WTC11 (cell line): ENCODE results near the gene SDK2. TPM values are rescaled to one million over a fixed set of nuclear protein-coding genes. Genes with fewer than 3 reads are reported as not detected.

Source experiments
- ATAC-seq: fragments of 200-7000 bp; cut with Tn5 transposase; 2 replicates; pipeline ENCODE4 v1.10.0; 2021; ENCODE audit warnings: mild to moderate bottlenecking, moderate library complexity
- CTCF ChIA-PET: fragments of 300-600 bp; sonication (Branson Sonifier 250); formaldehyde crosslinking; loops from one replicate; lab custom pipeline; 2021; ENCODE audit warnings: antibody characterized with exemption; lab: Charles Lee
- POLR2A ChIA-PET: fragments of 350-600 bp; sonication (Branson Sonifier 250); formaldehyde crosslinking; loops from one replicate; lab custom pipeline; 2021; ENCODE audit warnings: antibody characterized with exemption; lab: Charles Lee
- DNase-seq: peaks from one replicate; pipeline ENCODE4 v3.0.0; 2021; ENCODE audit warnings: low spot score
- H3K27ac Mint-ChIP-seq: 2 replicates; pipeline ENCODE4 v1.8.0; 2021; ENCODE audit warnings: mixed read lengths
- H3K27me3 Mint-ChIP-seq: 2 replicates; pipeline ENCODE4 v1.8.0; 2021; ENCODE audit warnings: low read depth, mild to moderate bottlenecking, moderate library complexity, mixed read lengths
- H3K36me3 Mint-ChIP-seq: 2 replicates; pipeline ENCODE4 v1.8.0; 2021; ENCODE audit warnings: mixed read lengths
- H3K4me1 Mint-ChIP-seq: 2 replicates; pipeline ENCODE4 v1.8.0; 2022; ENCODE audit warnings: mixed read lengths
- H3K4me3 Mint-ChIP-seq: 2 replicates; pipeline ENCODE4 v1.8.0; 2021; ENCODE audit warnings: mild to moderate bottlenecking, moderate library complexity, mixed read lengths
- H3K9me3 Mint-ChIP-seq: 2 replicates; pipeline ENCODE4 v1.8.0; 2021; ENCODE audit warnings: mixed read lengths
- ESRRA ChIP-seq: sonication (generic); formaldehyde crosslinking; IDR thresholded peaks from 2 replicates; pipeline ENCODE4 v1.8.1; 2022; ENCODE audit warnings: mild to moderate bottlenecking, missing genetic modification reagents, borderline replicate concordance
- ETV6 ChIP-seq: sonication (generic); formaldehyde crosslinking; IDR thresholded peaks from 2 replicates; pipeline ENCODE4 v1.8.1; 2022; ENCODE audit warnings: mild to moderate bottlenecking, missing genetic modification reagents
- GTF2I ChIP-seq: fragments of 250-450 bp; sonication (Bioruptor Pico); conservative IDR thresholded peaks from 2 replicates; pipeline ENCODE4 v1.4.0; 2021; ENCODE audit warnings: mild to moderate bottlenecking
- HMGA2 ChIP-seq: fragments of 250-450 bp; sonication (Bioruptor Pico); IDR thresholded peaks from 2 replicates; pipeline ENCODE4 v1.4.0; 2021; ENCODE audit warnings: mild to moderate bottlenecking, moderate library complexity
- JAZF1 ChIP-seq: fragments of 250-450 bp; sonication (Bioruptor Pico); IDR thresholded peaks from 2 replicates; pipeline ENCODE4 v1.9.0; 2021; ENCODE audit warnings: moderate library complexity, mild to moderate bottlenecking, inconsistent platforms
- KAT7 ChIP-seq: sonication (generic); formaldehyde crosslinking; IDR thresholded peaks from 2 replicates; pipeline ENCODE4 v1.8.1; 2023; ENCODE audit warnings: missing genetic modification reagents, mild to moderate bottlenecking, borderline replicate concordance
- NR3C1 ChIP-seq: sonication (generic); formaldehyde crosslinking; conservative IDR thresholded peaks from 2 replicates; pipeline ENCODE4 v1.8.1; 2023; ENCODE audit warnings: low read depth, mild to moderate bottlenecking, missing genetic modification reagents
- SMAD3 ChIP-seq: sonication (generic); formaldehyde crosslinking; IDR thresholded peaks from 2 replicates; pipeline ENCODE4 v1.8.0; 2022; ENCODE audit warnings: missing genetic modification reagents, mild to moderate bottlenecking, borderline replicate concordance
- SP1 ChIP-seq: sonication (generic); formaldehyde crosslinking; conservative IDR thresholded peaks from 2 replicates; pipeline ENCODE4 v1.8.1; 2022; ENCODE audit warnings: missing genetic modification reagents
- TCF7 ChIP-seq: sonication (generic); formaldehyde crosslinking; IDR thresholded peaks from 2 replicates; pipeline ENCODE4 v1.8.0; 2022; ENCODE audit warnings: mild to moderate bottlenecking, low read depth, missing genetic modification reagents, moderate library complexity
- TEAD4 ChIP-seq: sonication (generic); formaldehyde crosslinking; IDR thresholded peaks from 2 replicates; pipeline ENCODE4 v1.8.0; 2022; ENCODE audit warnings: mild to moderate bottlenecking, missing genetic modification reagents
- ZNF219 ChIP-seq: sonication (generic); formaldehyde crosslinking; IDR thresholded peaks from 2 replicates; pipeline ENCODE4 v1.8.0; 2023; ENCODE audit warnings: missing genetic modification reagents, mild to moderate bottlenecking, borderline replicate concordance
- ZNF396 ChIP-seq: fragments of 250-450 bp; sonication (Bioruptor Pico); IDR thresholded peaks from 2 replicates; pipeline ENCODE4 v1.8.0; 2021; ENCODE audit warnings: mild to moderate bottlenecking, moderate library complexity, borderline replicate concordance
- ZNF416 ChIP-seq: fragments of 250-450 bp; sonication (Bioruptor Pico); IDR thresholded peaks from 2 replicates; pipeline ENCODE4 v1.9.0; 2021; ENCODE audit warnings: mild to moderate bottlenecking, inconsistent platforms
- total RNA-seq: library from RNA; stranded (reverse); gene quantifications from 3 replicates; pipeline ENCODE4 v1.2.3, GENCODE V29; 2021
- TF ChIP-seq, protein P1 (sequence below): sonication (generic); formaldehyde crosslinking; IDR thresholded peaks from 2 replicates; pipeline ENCODE4 v1.8.1; 2023; ENCODE audit warnings: mild to moderate bottlenecking, missing genetic modification reagents, moderate library complexity
- TF ChIP-seq, protein P2 (sequence below): fragments of 250-450 bp; sonication (Bioruptor Pico); IDR thresholded peaks from 2 replicates; pipeline ENCODE4 v1.9.0; 2021; ENCODE audit warnings: mild to moderate bottlenecking
- TF ChIP-seq, protein P3 (sequence below): sonication (generic); formaldehyde crosslinking; IDR thresholded peaks from 2 replicates; pipeline ENCODE4 v1.8.1; 2022; ENCODE audit warnings: missing genetic modification reagents, borderline replicate concordance
- TF ChIP-seq, protein P4 (sequence below): sonication (generic); formaldehyde crosslinking; conservative IDR thresholded peaks from 2 replicates; pipeline ENCODE4 v1.8.1; 2023; ENCODE audit warnings: mild to moderate bottlenecking, low read depth, missing genetic modification reagents, moderate library complexity
- TF ChIP-seq, protein P5 (sequence below): sonication (generic); formaldehyde crosslinking; IDR thresholded peaks from 2 replicates; pipeline ENCODE4 v1.8.1; 2022; ENCODE audit warnings: low read depth, missing genetic modification reagents, borderline replicate concordance

Gene SDK2
- total RNA-seq, 1 experiment from 2014 or later = 14.8 TPM

DNA sequence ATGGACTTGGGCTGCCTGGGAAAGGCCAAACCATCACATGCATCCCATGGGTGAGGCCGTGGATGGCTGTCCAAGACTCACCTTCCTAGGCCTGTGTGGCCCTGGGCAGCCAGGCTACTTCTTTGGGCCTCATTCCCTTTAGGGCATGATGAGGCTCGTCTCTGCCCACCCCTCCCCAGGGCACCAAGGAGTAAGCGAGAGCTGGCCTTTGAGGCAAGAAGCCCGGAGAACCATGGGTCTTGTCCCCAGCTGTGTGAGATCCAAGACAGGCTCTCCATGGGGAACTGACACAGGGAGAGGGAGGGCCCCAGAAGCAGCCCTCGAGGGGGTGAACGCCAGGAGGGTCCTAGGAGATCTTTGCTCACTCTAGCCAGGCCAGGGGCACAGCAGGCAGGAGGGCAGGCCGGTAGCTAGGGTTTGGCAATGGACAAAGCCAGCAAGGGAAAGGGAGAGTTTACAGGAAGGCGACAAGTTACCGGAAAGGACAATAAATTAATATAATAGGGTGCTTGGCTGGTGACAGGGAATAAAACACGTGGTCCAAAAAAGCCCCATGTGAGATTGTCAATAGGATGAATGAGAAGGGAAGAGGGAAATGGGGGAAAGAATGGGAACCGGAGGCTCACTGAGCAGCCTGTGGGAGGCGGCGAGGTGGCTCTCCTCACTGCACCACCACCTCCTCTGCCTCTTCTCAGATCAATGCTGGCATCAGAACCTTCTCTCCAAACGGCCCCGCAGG, 119.1 kb downstream of the SDK2 start:
- H3K4me3 Mint-ChIP-seq = no peak overlapping the region
- no peak for TF ChIP-seq ZNF219 (CRISPR knock-in tag)
- TF ChIP-seq, protein P1, sequence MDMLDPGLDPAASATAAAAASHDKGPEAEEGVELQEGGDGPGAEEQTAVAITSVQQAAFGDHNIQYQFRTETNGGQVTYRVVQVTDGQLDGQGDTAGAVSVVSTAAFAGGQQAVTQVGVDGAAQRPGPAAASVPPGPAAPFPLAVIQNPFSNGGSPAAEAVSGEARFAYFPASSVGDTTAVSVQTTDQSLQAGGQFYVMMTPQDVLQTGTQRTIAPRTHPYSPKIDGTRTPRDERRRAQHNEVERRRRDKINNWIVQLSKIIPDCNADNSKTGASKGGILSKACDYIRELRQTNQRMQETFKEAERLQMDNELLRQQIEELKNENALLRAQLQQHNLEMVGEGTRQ (CRISPR knock-in tag) = no peak
- TF ChIP-seq, all 79 proteins: peak for 0
- Mint-ChIP-seq H3K27me3 (no peaks in the 10 kb centered on the region; the same call in 1 of the 2 replicates), H3K4me1 (peaks cover 9% of the 10 kb centered on the region), H3K27ac (no peak overlapping the region), H3K36me3 (no peaks in the 10 kb centered on the region), H3K9me3 (no peaks in the 10 kb centered on the region)
- CTCF ChIA-PET = interaction anchor here (1.0 kb wide), 1 partner anchor 95 kb away, joined by 3 read pairs; no protein-coding TSS in a partner anchor
- DNase-seq (no peak), ATAC-seq (no peak)
- POLR2A ChIA-PET = no interaction called here

DNA sequence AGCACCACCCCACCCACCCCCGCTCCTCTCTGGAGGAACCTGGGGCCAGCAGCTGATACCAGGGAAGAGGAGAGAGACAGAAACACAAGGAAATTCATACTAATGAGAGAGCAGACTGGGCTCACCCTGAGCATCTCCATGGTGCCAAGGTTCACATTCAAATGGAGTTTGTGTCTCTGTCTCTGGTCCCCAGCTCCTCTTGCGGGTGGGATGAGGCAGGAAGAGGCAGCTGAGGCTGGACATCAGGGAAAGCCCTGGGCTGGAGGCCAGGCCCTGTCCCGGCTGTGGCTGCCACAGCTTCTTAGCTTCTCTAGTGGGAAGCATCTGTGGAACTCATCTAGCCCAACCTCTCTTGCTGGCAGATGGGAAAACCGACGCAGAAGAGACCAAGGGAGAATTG, 121.5 kb downstream of the SDK2 start:
- H3K27me3 Mint-ChIP-seq = no peaks in the 10 kb centered on the region; the same call in 1 of the 2 replicates
- peaks cover 10% of the 10 kb centered on the region for H3K4me1 Mint-ChIP-seq
- POLR2A ChIA-PET = interaction anchor here (0.5 kb wide), 1 partner anchor 121 kb away, joined by 3 read pairs; no protein-coding TSS in a partner anchor
- CTCF ChIA-PET = interaction anchor here (1.5 kb wide), 1 partner anchor 45 kb away, joined by 3 read pairs; no protein-coding TSS in a partner anchor
- H3K4me3 Mint-ChIP-seq = no peak overlapping the region
- H3K36me3 Mint-ChIP-seq = no peaks in the 10 kb centered on the region
- H3K9me3 Mint-ChIP-seq = no peaks in the 10 kb centered on the region
- H3K27ac Mint-ChIP-seq = no peak overlapping the region
- no peak for DNase-seq
- TF ChIP-seq SMAD3 (CRISPR knock-in tag) (no peak), HMGA2 (CRISPR knock-in tag) (no peak), TCF7 (CRISPR knock-in tag) (no peak), SP1 (CRISPR knock-in tag) (no peak)
- TF ChIP-seq, protein P2, sequence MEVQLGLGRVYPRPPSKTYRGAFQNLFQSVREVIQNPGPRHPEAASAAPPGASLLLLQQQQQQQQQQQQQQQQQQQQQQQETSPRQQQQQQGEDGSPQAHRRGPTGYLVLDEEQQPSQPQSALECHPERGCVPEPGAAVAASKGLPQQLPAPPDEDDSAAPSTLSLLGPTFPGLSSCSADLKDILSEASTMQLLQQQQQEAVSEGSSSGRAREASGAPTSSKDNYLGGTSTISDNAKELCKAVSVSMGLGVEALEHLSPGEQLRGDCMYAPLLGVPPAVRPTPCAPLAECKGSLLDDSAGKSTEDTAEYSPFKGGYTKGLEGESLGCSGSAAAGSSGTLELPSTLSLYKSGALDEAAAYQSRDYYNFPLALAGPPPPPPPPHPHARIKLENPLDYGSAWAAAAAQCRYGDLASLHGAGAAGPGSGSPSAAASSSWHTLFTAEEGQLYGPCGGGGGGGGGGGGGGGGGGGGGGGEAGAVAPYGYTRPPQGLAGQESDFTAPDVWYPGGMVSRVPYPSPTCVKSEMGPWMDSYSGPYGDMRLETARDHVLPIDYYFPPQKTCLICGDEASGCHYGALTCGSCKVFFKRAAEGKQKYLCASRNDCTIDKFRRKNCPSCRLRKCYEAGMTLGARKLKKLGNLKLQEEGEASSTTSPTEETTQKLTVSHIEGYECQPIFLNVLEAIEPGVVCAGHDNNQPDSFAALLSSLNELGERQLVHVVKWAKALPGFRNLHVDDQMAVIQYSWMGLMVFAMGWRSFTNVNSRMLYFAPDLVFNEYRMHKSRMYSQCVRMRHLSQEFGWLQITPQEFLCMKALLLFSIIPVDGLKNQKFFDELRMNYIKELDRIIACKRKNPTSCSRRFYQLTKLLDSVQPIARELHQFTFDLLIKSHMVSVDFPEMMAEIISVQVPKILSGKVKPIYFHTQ (CRISPR knock-in tag) = no peak
- TF ChIP-seq, protein P3, sequence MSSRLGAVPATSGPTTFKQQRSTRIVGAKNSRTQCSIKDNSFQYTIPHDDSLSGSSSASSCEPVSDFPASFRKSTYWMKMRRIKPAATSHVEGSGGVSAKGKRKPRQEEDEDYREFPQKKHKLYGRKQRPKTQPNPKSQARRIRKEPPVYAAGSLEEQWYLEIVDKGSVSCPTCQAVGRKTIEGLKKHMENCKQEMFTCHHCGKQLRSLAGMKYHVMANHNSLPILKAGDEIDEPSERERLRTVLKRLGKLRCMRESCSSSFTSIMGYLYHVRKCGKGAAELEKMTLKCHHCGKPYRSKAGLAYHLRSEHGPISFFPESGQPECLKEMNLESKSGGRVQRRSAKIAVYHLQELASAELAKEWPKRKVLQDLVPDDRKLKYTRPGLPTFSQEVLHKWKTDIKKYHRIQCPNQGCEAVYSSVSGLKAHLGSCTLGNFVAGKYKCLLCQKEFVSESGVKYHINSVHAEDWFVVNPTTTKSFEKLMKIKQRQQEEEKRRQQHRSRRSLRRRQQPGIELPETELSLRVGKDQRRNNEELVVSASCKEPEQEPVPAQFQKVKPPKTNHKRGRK = no peak
- no peak for ATAC-seq

DNA sequence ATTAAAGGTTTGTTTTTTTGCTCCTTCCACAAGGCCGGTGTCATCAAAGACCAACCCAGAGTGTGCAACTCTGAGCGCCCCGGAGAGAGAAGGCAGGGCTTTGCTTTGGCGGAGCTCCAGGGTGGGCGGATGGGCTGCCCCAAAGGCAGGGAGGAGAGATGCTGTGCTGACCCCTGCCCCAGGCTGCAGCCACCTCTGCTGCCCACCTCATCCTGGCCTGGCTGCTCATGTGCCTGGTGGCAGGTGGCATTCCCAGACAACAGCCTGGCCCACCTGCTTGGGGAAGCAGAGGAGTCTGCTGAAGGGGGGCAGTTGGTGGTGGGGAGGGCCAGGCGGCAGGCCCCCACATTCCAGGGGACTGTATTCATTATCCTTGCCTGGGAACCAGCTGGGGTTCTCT, 122.1 kb downstream of the SDK2 start:
- H3K27me3 Mint-ChIP-seq = no peaks in the 10 kb centered on the region; the same call in 1 of the 2 replicates
- no peaks in the 10 kb centered on the region for H3K9me3 Mint-ChIP-seq
- H3K27ac Mint-ChIP-seq = no peak overlapping the region
- no peaks in the 10 kb centered on the region for H3K36me3 Mint-ChIP-seq
- peaks cover 10% of the 10 kb centered on the region for H3K4me1 Mint-ChIP-seq
- POLR2A ChIA-PET = interaction anchor here (0.5 kb wide), 1 partner anchor 121 kb away, joined by 3 read pairs; no protein-coding TSS in a partner anchor
- CTCF ChIA-PET = interaction anchor here (1.5 kb wide), 1 partner anchor 45 kb away, joined by 3 read pairs; no protein-coding TSS in a partner anchor
- DNase-seq = no peak
- no peak for TF ChIP-seq JAZF1 (CRISPR knock-in tag)
- TF ChIP-seq ZNF416 (CRISPR knock-in tag) = no peak
- TF ChIP-seq KAT7 (CRISPR knock-in tag) = no peak
- TF ChIP-seq, protein P4, sequence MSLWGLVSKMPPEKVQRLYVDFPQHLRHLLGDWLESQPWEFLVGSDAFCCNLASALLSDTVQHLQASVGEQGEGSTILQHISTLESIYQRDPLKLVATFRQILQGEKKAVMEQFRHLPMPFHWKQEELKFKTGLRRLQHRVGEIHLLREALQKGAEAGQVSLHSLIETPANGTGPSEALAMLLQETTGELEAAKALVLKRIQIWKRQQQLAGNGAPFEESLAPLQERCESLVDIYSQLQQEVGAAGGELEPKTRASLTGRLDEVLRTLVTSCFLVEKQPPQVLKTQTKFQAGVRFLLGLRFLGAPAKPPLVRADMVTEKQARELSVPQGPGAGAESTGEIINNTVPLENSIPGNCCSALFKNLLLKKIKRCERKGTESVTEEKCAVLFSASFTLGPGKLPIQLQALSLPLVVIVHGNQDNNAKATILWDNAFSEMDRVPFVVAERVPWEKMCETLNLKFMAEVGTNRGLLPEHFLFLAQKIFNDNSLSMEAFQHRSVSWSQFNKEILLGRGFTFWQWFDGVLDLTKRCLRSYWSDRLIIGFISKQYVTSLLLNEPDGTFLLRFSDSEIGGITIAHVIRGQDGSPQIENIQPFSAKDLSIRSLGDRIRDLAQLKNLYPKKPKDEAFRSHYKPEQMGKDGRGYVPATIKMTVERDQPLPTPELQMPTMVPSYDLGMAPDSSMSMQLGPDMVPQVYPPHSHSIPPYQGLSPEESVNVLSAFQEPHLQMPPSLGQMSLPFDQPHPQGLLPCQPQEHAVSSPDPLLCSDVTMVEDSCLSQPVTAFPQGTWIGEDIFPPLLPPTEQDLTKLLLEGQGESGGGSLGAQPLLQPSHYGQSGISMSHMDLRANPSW (CRISPR knock-in tag) = no peak
- TF ChIP-seq TEAD4 (CRISPR knock-in tag) = no peak
- TF ChIP-seq, protein P5, sequence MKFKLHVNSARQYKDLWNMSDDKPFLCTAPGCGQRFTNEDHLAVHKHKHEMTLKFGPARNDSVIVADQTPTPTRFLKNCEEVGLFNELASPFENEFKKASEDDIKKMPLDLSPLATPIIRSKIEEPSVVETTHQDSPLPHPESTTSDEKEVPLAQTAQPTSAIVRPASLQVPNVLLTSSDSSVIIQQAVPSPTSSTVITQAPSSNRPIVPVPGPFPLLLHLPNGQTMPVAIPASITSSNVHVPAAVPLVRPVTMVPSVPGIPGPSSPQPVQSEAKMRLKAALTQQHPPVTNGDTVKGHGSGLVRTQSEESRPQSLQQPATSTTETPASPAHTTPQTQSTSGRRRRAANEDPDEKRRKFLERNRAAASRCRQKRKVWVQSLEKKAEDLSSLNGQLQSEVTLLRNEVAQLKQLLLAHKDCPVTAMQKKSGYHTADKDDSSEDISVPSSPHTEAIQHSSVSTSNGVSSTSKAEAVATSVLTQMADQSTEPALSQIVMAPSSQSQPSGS (CRISPR knock-in tag) = no peak
- TF ChIP-seq ESRRA (CRISPR knock-in tag) = no peak
- no peak for TF ChIP-seq HMGA2 (CRISPR knock-in tag)
- TF ChIP-seq GTF2I (CRISPR knock-in tag) = no peak
- no peak for TF ChIP-seq ETV6 (CRISPR knock-in tag)
- TF ChIP-seq NR3C1 = no peak
- TF ChIP-seq ZNF396 (CRISPR knock-in tag) = no peak
- TF ChIP-seq, all 79 proteins: peak for 0
- no peak for ATAC-seq
- no peak overlapping the region for H3K4me3 Mint-ChIP-seq
